Measurements from ENCODE around the gene SPATA31E1. TPM values are rescaled to one million over a fixed set of nuclear protein-coding genes. Genes with fewer than 3 reads are reported as not detected.

The SPATA31E1 gene
- polyA plus RNA-seq, 1 of the 3 experiments (the other 2 are of a cell fraction), result not detected

DNA sequence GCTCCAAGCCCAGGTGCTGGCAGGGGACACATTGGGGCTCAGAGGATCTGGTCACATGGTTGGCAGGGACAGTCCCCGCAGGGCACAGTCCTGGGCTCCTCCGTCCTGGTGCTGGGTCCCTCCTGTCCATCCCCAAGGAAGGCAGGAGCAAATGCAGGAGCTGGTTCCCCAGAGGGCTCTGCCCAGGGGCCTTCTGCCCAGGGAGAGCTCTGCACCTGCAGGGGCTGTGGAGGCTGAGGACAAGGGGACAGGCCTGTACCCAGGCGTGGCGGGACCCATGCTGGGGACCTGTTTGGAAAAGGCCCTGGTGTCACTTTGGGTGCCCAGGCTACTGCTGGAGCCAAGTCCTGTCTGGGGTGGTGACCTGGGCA is 7.2 kb downstream of the SPATA31E1 start:
- Histone ChIP-seq H3K4me3 (ENCODE audit: low read depth in 2 of 2, low read length in 1 of 2) (no peak overlapping the region), H4K20me1 (ENCODE audit: insufficient read depth) (no peaks in the 10 kb centered on the region), H3K27ac (ENCODE audit: low read depth in 2 of 2, low read length in 1 of 2) (no peak overlapping the region), H3K27me3 (ENCODE audit: insufficient read depth) (no peaks in the 10 kb centered on the region), H3K36me3 (replicated peaks in 1 of 2; ENCODE audit: control insufficient read depth in 1 of 2, insufficient read depth in 2 of 2, low read length in 1 of 2) (no peaks in the 10 kb centered on the region), H3K4me2 (no peak overlapping the region), H3K9me2 (no peaks in the 10 kb centered on the region), H3K9ac (no peak overlapping the region), H2AFZ (ENCODE audit: low read depth) (no peak overlapping the region), H3K79me2 (ENCODE audit: insufficient read depth) (no peaks in the 10 kb centered on the region), H3F3A (replicated peaks; ENCODE audit: insufficient read depth) (no peaks in the 10 kb centered on the region), H3K9me3 (no peaks in the 10 kb centered on the region), H3K4me1 (ENCODE audit: control insufficient read depth in 1 of 2, insufficient read depth in 2 of 2, low read depth in 1 of 2, low read length in 1 of 2) (peaks cover 0 to 2% of the 10 kb centered on the region in 2 experiments; a peak in 1 of 4 replicates)
- TF ChIP-seq, protein P1, sequence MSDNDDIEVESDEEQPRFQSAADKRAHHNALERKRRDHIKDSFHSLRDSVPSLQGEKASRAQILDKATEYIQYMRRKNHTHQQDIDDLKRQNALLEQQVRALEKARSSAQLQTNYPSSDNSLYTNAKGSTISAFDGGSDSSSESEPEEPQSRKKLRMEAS (IDR thresholded peaks at IDR 0.05; ENCODE audit: low read depth), result no peak
- no peak for TF ChIP-seq FOXJ3 (CRISPR knock-in tag; IDR thresholded peaks at IDR 0.05)
- TF ChIP-seq, protein P2, sequence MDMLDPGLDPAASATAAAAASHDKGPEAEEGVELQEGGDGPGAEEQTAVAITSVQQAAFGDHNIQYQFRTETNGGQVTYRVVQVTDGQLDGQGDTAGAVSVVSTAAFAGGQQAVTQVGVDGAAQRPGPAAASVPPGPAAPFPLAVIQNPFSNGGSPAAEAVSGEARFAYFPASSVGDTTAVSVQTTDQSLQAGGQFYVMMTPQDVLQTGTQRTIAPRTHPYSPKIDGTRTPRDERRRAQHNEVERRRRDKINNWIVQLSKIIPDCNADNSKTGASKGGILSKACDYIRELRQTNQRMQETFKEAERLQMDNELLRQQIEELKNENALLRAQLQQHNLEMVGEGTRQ (IDR thresholded peaks at IDR 0.05; ENCODE audit: borderline replicate concordance, low read depth, low read length), result no peak
- TF ChIP-seq JUND (IDR thresholded peaks at IDR 0.05), result no peak
- TF ChIP-seq MEF2A (IDR thresholded peaks at IDR 0.05; ENCODE audit: borderline replicate concordance, low read depth), result no peak
- TF ChIP-seq, protein P3, sequence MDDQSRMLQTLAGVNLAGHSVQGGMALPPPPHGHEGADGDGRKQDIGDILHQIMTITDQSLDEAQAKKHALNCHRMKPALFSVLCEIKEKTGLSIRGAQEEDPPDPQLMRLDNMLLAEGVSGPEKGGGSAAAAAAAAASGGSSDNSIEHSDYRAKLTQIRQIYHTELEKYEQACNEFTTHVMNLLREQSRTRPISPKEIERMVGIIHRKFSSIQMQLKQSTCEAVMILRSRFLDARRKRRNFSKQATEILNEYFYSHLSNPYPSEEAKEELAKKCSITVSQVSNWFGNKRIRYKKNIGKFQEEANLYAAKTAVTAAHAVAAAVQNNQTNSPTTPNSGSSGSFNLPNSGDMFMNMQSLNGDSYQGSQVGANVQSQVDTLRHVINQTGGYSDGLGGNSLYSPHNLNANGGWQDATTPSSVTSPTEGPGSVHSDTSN (IDR thresholded peaks at IDR 0.05), result no peak
- TF ChIP-seq YY1 (IDR thresholded peaks at IDR 0.05; ENCODE audit: low read depth), result no peak
- no peak for TF ChIP-seq TCF12 (IDR thresholded peaks at IDR 0.05)
- TF ChIP-seq, protein P4, sequence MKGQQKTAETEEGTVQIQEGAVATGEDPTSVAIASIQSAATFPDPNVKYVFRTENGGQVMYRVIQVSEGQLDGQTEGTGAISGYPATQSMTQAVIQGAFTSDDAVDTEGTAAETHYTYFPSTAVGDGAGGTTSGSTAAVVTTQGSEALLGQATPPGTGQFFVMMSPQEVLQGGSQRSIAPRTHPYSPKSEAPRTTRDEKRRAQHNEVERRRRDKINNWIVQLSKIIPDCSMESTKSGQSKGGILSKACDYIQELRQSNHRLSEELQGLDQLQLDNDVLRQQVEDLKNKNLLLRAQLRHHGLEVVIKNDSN (IDR thresholded peaks at IDR 0.05; ENCODE audit: borderline replicate concordance, low read depth), result no peak
- no peak for TF ChIP-seq NRF1 (IDR thresholded peaks at IDR 0.05; ENCODE audit: low read depth, low read length)
- no peak for TF ChIP-seq GABPA (IDR thresholded peaks at IDR 0.05; ENCODE audit: low read depth)
- no peak for TF ChIP-seq FOXM1 (IDR thresholded peaks at IDR 0.05; ENCODE audit: low read depth)
- TF ChIP-seq, protein P5, sequence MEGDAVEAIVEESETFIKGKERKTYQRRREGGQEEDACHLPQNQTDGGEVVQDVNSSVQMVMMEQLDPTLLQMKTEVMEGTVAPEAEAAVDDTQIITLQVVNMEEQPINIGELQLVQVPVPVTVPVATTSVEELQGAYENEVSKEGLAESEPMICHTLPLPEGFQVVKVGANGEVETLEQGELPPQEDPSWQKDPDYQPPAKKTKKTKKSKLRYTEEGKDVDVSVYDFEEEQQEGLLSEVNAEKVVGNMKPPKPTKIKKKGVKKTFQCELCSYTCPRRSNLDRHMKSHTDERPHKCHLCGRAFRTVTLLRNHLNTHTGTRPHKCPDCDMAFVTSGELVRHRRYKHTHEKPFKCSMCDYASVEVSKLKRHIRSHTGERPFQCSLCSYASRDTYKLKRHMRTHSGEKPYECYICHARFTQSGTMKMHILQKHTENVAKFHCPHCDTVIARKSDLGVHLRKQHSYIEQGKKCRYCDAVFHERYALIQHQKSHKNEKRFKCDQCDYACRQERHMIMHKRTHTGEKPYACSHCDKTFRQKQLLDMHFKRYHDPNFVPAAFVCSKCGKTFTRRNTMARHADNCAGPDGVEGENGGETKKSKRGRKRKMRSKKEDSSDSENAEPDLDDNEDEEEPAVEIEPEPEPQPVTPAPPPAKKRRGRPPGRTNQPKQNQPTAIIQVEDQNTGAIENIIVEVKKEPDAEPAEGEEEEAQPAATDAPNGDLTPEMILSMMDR (IDR thresholded peaks at IDR 0.05), result no peak
- TF ChIP-seq, protein P6, sequence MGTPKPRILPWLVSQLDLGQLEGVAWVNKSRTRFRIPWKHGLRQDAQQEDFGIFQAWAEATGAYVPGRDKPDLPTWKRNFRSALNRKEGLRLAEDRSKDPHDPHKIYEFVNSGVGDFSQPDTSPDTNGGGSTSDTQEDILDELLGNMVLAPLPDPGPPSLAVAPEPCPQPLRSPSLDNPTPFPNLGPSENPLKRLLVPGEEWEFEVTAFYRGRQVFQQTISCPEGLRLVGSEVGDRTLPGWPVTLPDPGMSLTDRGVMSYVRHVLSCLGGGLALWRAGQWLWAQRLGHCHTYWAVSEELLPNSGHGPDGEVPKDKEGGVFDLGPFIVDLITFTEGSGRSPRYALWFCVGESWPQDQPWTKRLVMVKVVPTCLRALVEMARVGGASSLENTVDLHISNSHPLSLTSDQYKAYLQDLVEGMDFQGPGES (IDR thresholded peaks at IDR 0.05; ENCODE audit: low read depth, low read length), result no peak
- no peak for TF ChIP-seq POLR2AphosphoS5 (IDR thresholded peaks at IDR 0.05; ENCODE audit: low read depth, low read length)
- no peak for TF ChIP-seq MXI1 (IDR thresholded peaks at IDR 0.05; ENCODE audit: low read depth, low read length)
- no peak for TF ChIP-seq RXRA (IDR thresholded peaks at IDR 0.05; ENCODE audit: borderline replicate concordance, low read depth)
- ChIA-PET POLR2A (no interaction called here), CTCF (interaction anchor here (1.5 kb wide), 1 partner anchor 161 kb away, joined by 3 read pairs; no protein-coding TSS in a partner anchor)
- WGBS (ENCODE audit: low lambda C conversion rate), result no CpG with 5 or more reads among the region's 4 CpGs
- DNase-seq, result no peak
